GM12874 (cell line): ENCODE data around the gene PSMB1.

Source experiments
- CTCF ChIP-seq: IDR thresholded peaks from 2 replicates; pipeline ENCODE4 v1.5.1; 2011; ENCODE audit warnings: low read depth, mild to moderate bottlenecking, control low read depth, low read length, moderate library complexity; ENCODE audit not compliant: insufficient read depth

The PSMB1 gene

GRCh38 chr6:170552765-170553533 is at the start of gene PSMB1:
TSS of gene PSMB1 (minus strand) at chr6:170553307. CDS start at chr6:170553242, 65 bp downstream.
- no peak for TF ChIP-seq CTCF

GRCh38 chr6:170597278-170597677 is 44.2 kb upstream of the PSMB1 start:
- TF ChIP-seq CTCF = no peak

- no peak for TF ChIP-seq CTCF
Observed at GRCh38 chr6:170596426-170596825, 43.3 kb upstream of the PSMB1 start.

- TF ChIP-seq CTCF = no peak
Observed at GRCh38 chr6:170590725-170591124, 37.6 kb upstream of the PSMB1 start.

- TF ChIP-seq CTCF = no peak
Observed at GRCh38 chr6:170584954-170585498, 31.9 kb upstream of the PSMB1 start.

- no peak for TF ChIP-seq CTCF
Observed at GRCh38 chr6:170584181-170584953, 31.3 kb upstream of the PSMB1 start, which contains the start of gene PDCD2. TSS of gene PDCD2 (minus strand) at chr6:170584637. CDS start at chr6:170584581, 56 bp downstream.

- no peak for TF ChIP-seq CTCF
Observed at GRCh38 chr6:170583756-170584180, 30.7 kb upstream of the PSMB1 start.
